Psoas muscle (tissue), 8 donors: ENCODE data around the gene IMMT. TPM values are rescaled to one million over a fixed set of nuclear protein-coding genes. Genes with fewer than 3 reads are reported as not detected.

Experiments used
- ATAC-seq, 4 donors: fragments of 200-7000 bp; cut with Tn5 transposase; one replicate each; pipeline ENCODE4 v1.9.1; 2020; ENCODE audit warnings: moderate library complexity in 3 of 4, mild to moderate bottlenecking in 2 of 4
- DNase-seq, 2 donors: peaks; one replicate each; pipeline ENCODE4 v3.0.0-alpha.2; 2020
- H3K27ac ChIP-seq: fragments of 200-600 bp; one replicate; pipeline ENCODE4 v1.8.0; 2022
- H3K27me3 ChIP-seq, 3 donors: fragments of 200-600 bp in 1 of 3; one replicate each; pipeline versions ENCODE4 v1.6.1 to v1.8.0; 2013 to 2022; ENCODE audit warnings: low read length in 2 of 3, mild to moderate bottlenecking in 2 of 3, moderate library complexity in 1 of 3; ENCODE audit not compliant: insufficient read depth in 3 of 3
- H3K36me3 ChIP-seq, 2 donors: fragments of 200-600 bp in 1 of 2; one replicate each; pipeline versions ENCODE4 v1.6.1 to v1.8.0; 2013 to 2022; ENCODE audit warnings: low read depth in 1 of 2, mild to moderate bottlenecking in 1 of 2, moderate library complexity in 1 of 2; ENCODE audit not compliant: insufficient read depth in 1 of 2
- H3K4me1 ChIP-seq: fragments of 200-600 bp; one replicate; pipeline ENCODE4 v1.8.0; 2022
- H3K4me3 ChIP-seq: fragments of 200-600 bp; one replicate; pipeline ENCODE4 v1.8.0; 2022; ENCODE audit warnings: mild to moderate bottlenecking
- H3K9me3 ChIP-seq: fragments of 200-600 bp; one replicate; pipeline ENCODE4 v1.8.0; 2022
- CTCF ChIP-seq: fragments of 200-600 bp; IDR thresholded peaks from one replicate; pipeline ENCODE4 v1.8.0; 2022; ENCODE audit warnings: antibody characterized with exemption
- WGBS, 3 donors: extraction: QIAGEN DNeasy Blood & Tissue Kit; methylation state at CpG; one replicate each; pipeline versions ENCODE4 v1.1.6 to v1.1.7; 2013; 5-methylcytosine and 5-hydroxymethylcytosine counted together
- intact Hi-C, 2 donors: fragments of 100-400 bp; cut with DNase I; formaldehyde crosslinking; loops; one replicate each; pipeline versions ENCODE4 v1.11.0 to v1.14.2; 2022
- polyA plus RNA-seq, 3 donors: library from polyadenylated mRNA; stranded (reverse); fragments of 200-250 nt; gene quantifications; one replicate each; pipeline ENCODE4 v1.2.3, GENCODE V29; 2013
- total RNA-seq, 4 donors: library from RNA; stranded (reverse); fragmentation: NEBNext Ultra II Directional in 2 of 4; extraction: Animal tissue kit (Norgen Biotek cat#: 25700) in 2 of 4; gene quantifications; one replicate each; pipeline versions ENCODE4 v1.2.1 to v1.2.4, GENCODE V29; 2021 to 2023
- donor health status: healthy with polysubstance abuse.
- donor health status: DM: no; HTN: no; CAD: no; lungs with moderate emphysema.
- donor health status: Bipolar disorder and iron deficiency.
- donor health status: healthy.
- donor health status: DM: yes; HTN: yes; CAD: no.
- donor health status: DM: no; HTN: no; CAD: no.
- donor health status: DM: no; HTN: no; CAD: no.
- donor health status: DM: yes; HTN: yes; CAD: no.

Gene IMMT
- total and polyA plus RNA-seq, 7 donors: 132 to 272 (median 151) TPM

- Histone ChIP-seq H3K36me3 (peaks cover 0 to 22% of the 10 kb centered on the region in 2 donors), H3K9me3 (no peaks in the 10 kb centered on the region), H3K27me3 (no peaks in the 10 kb centered on the region), H3K27ac (no peak overlapping the region), H3K4me1 (no peaks in the 10 kb centered on the region), H3K4me3 (no peak overlapping the region)
- 93 to 95% (median 94%) methylated on average over 14 of the region's 14 CpGs for WGBS, 3 donors
- DNase-seq: no peak
- ATAC-seq: no peak
- TF ChIP-seq CTCF: no peak
- intact Hi-C loops: no loop called here
These were observed 45.0 kb upstream of the IMMT start for GRCh38 chr2:86240251-86240650.

- H3K9me3 ChIP-seq: no peaks in the 10 kb centered on the region
- H3K4me3 ChIP-seq: no peak overlapping the region
- DNase-seq: no peak
- no peak for ATAC-seq
- peaks cover 0 to 22% of the 10 kb centered on the region in 2 donors for H3K36me3 ChIP-seq
- H3K27ac ChIP-seq: no peak overlapping the region
- TF ChIP-seq CTCF: no peak
- H3K27me3 ChIP-seq: no peaks in the 10 kb centered on the region
- intact Hi-C loops: loop anchor here in 1 of 2 donors (5.0 kb wide), 1 partner anchor 38 kb away; no protein-coding TSS in a partner anchor
- WGBS, 3 donors: 88 to 92% (median 89%) methylated on average over 8 of the region's 8 CpGs
- H3K4me1 ChIP-seq: no peaks in the 10 kb centered on the region
These were observed 44.5 kb upstream of the IMMT start for GRCh38 chr2:86239745-86240144.

GRCh38 chr2:86239326-86239725 lies 44.1 kb upstream of the IMMT start:
- 73 to 88% (median 75%) methylated on average over 4 of the region's 4 CpGs for WGBS, 3 donors
- no peak for DNase-seq
- Histone ChIP-seq H3K27me3 (no peaks in the 10 kb centered on the region), H3K27ac (no peak overlapping the region), H3K4me3 (no peak overlapping the region), H3K9me3 (no peaks in the 10 kb centered on the region), H3K36me3 (peaks cover 0 to 22% of the 10 kb centered on the region in 2 donors), H3K4me1 (no peaks in the 10 kb centered on the region)
- no peak for ATAC-seq
- intact Hi-C loops: loop anchor here in 1 of 2 donors (5.0 kb wide), 1 partner anchor 38 kb away; no protein-coding TSS in a partner anchor
- TF ChIP-seq CTCF: no peak

GRCh38 chr2:86238354-86238753 lies 43.1 kb upstream of the IMMT start:
- Histone ChIP-seq H3K4me1 (no peaks in the 10 kb centered on the region), H3K9me3 (no peaks in the 10 kb centered on the region), H3K4me3 (no peak overlapping the region), H3K36me3 (peaks cover 0 to 22% of the 10 kb centered on the region in 2 donors), H3K27ac (no peak overlapping the region), H3K27me3 (no peaks in the 10 kb centered on the region)
- no peak for TF ChIP-seq CTCF
- no peak for DNase-seq
- no peak for ATAC-seq
- intact Hi-C loops: loop anchor here in 1 of 2 donors (5.0 kb wide), 1 partner anchor 39 kb away; no protein-coding TSS in a partner anchor
- WGBS, 3 donors: 82 to 91% (median 84%) methylated on average over 5 of the region's 5 CpGs

- H3K27me3 ChIP-seq: no peaks in the 10 kb centered on the region
- no peak overlapping the region for H3K27ac ChIP-seq
- WGBS, 3 donors: 76 to 86% (median 86%) methylated on average over 5 of the region's 5 CpGs
- no peak overlapping the region for H3K4me3 ChIP-seq
- DNase-seq (no peak), ATAC-seq (no peak)
- H3K36me3 ChIP-seq: peaks cover 0 to 24% of the 10 kb centered on the region in 2 donors
- TF ChIP-seq CTCF: no peak
- H3K9me3 ChIP-seq: no peaks in the 10 kb centered on the region
- intact Hi-C loops: loop anchor here in 1 of 2 donors (5.0 kb wide), 1 partner anchor 40 kb away; no protein-coding TSS in a partner anchor
- no peaks in the 10 kb centered on the region for H3K4me1 ChIP-seq
These were observed 41.9 kb upstream of the IMMT start for GRCh38 chr2:86237172-86237571.
